Superior temporal gyrus (tissue), 1 donor: Measurements from ENCODE around the gene SCD.

Source experiments
- DNase-seq: peaks from one replicate; pipeline ENCODE4 v3.0.0-alpha.2; 2016; ENCODE audit errors: extremely low spot score

Gene SCD

GRCh38 chr10:100396605-100397004 is 49.6 kb downstream of the SCD start:
- DNase-seq = no peak

- no peak for DNase-seq
These were observed 54.7 kb downstream of the SCD start for GRCh38 chr10:100401631-100402328.

GRCh38 chr10:100403734-100404133 is 56.7 kb downstream of the SCD start:
- DNase-seq = no peak

GRCh38 chr10:100413173-100413572 is 66.1 kb downstream of the SCD start:
- no peak for DNase-seq
